NCI-H2196 treated with DMSO at 0.1 percent for 48 hours (cell line): ENCODE measurements around the gene THAP4.
"Not testable (repeated sequence)": the region's sequence is repeated elsewhere in the genome, so short reads cannot be mapped to it uniquely, and the experiment has no call there.

ENCODE experiments used
- DNase-seq: peaks from one replicate; lab custom pipeline; 2025; ENCODE audit not compliant: unreplicated experiment; lab: John Stamatoyannopoulos, UW

Gene THAP4

GRCh38 chr2:241613017-241613780 lies 23.8 kb downstream of the THAP4 start:
- DNase-seq = no peak

GRCh38 chr2:241612156-241613016 lies 24.6 kb downstream of the THAP4 start:
- DNase-seq = no peak

- no peak for DNase-seq
Measured at GRCh38 chr2:241611062-241611461, 25.9 kb downstream of the THAP4 start.

- DNase-seq = peak; percentile 32
Measured at GRCh38 chr2:241609859-241610793, 26.8 kb downstream of the THAP4 start.

- no peak for DNase-seq
Measured at GRCh38 chr2:241608881-241609280, 28.1 kb downstream of the THAP4 start.

- no peak for DNase-seq
Measured at GRCh38 chr2:241607162-241607885, 29.6 kb downstream of the THAP4 start.

- DNase-seq = no peak
Measured at GRCh38 chr2:241606186-241606585, 30.8 kb downstream of the THAP4 start.

GRCh38 chr2:241603686-241604085 lies 33.3 kb downstream of the THAP4 start:
- no peak for DNase-seq

GRCh38 chr2:241602720-241603119 lies 34.2 kb downstream of the THAP4 start:
- DNase-seq = no peak

- DNase-seq = no peak
Measured at GRCh38 chr2:241601841-241602240, 35.1 kb downstream of the THAP4 start.

- DNase-seq = no peak
Measured at GRCh38 chr2:241599615-241600014, 37.3 kb downstream of the THAP4 start.

- no peak for DNase-seq
Measured at GRCh38 chr2:241598487-241598886, 38.5 kb downstream of the THAP4 start.

- DNase-seq = no peak
Measured at GRCh38 chr2:241598061-241598460, 38.9 kb downstream of the THAP4 start.

GRCh38 chr2:241597561-241597960 lies 39.4 kb downstream of the THAP4 start:
- DNase-seq = no peak

GRCh38 chr2:241595600-241596140 lies 41.3 kb downstream of the THAP4 start:
- no peak for DNase-seq

- DNase-seq = no peak
Measured at GRCh38 chr2:241593271-241593670, 43.7 kb downstream of the THAP4 start.

GRCh38 chr2:241592126-241592845 lies 44.7 kb downstream of the THAP4 start:
- no peak for DNase-seq

- not testable (repeated sequence) for DNase-seq
Measured at GRCh38 chr2:241590496-241591455, 46.2 kb downstream of the THAP4 start.
